Measurements from ENCODE around the gene FAM120A. TPM values are rescaled to one million over a fixed set of nuclear protein-coding genes. Genes with fewer than 3 reads are reported as not detected.

The FAM120A gene
- total and polyA plus RNA-seq, 2 of the 13 experiments (the other 11 are each of a cell fraction or from before 2014, with no cell fraction given), result 41.3 to 44.4 TPM

- peak; percentile 68 for ATAC-seq
- intact Hi-C loops (cut with micrococcal nuclease; ENCODE audit: unreplicated experiment), result no loop called here
- H3K36me3 ChIP-seq (replicated peaks in 1 of 2; ENCODE audit: control insufficient read depth in 1 of 2, insufficient read depth in 2 of 2, low read length in 2 of 2), result peaks cover 18 to 62% of the 10 kb centered on the region in 2 experiments
Measured at GRCh38 chr9:93480728-93481324, 29.3 kb downstream of the FAM120A start.

More at GRCh38 chr9:93480728-93481324, 29.3 kb downstream of the FAM120A start:
- ChIA-PET POLR2A (no interaction called here), CTCF (ENCODE audit: low intra/inter-chr PET ratio, low total read pairs) (no interaction called here)
- DNase-seq (ENCODE audit: low spot score) (no peak), FAIRE-seq (no peak)
- H3K4me3 ChIP-seq (replicated peaks in 1 of 3; ENCODE audit: insufficient read depth in 1 of 3, low read depth in 2 of 3, low read length in 3 of 3), result no peak overlapping the region
- no peak overlapping the region for H3K9ac ChIP-seq (ENCODE audit: insufficient read depth, low read depth, low read length)
- H3K4me2 ChIP-seq (ENCODE audit: low read depth, low read length), result no peak overlapping the region
- H2AFZ ChIP-seq (ENCODE audit: low read length), result no peak overlapping the region
- whole genome bisulfite sequencing (ENCODE audit: low lambda C conversion rate), result 98% methylated on average over 6 of the region's 7 CpGs
- no peaks in the 10 kb centered on the region; the same call in 1 of the 2 replicates for H4K20me1 ChIP-seq (ENCODE audit: insufficient read depth, low read length)
- no peaks in the 10 kb centered on the region for H3K9me3 ChIP-seq (ENCODE audit: low read length)
- in situ Hi-C loops (cut with HindIII; ENCODE audit: extremely low pct_ligation_motif_present, low pct_unique_long_range_greater_than_20kb), result no loop called here
- H3K4me1 ChIP-seq (ENCODE audit: insufficient read depth, low read length), result no peaks in the 10 kb centered on the region
- H3K27me3 ChIP-seq (ENCODE audit: control insufficient read depth in 1 of 2, insufficient read depth in 2 of 2, low read length in 2 of 2), result no peaks in the 10 kb centered on the region
- BruUV-seq (replicated peaks), result no TSS peak
- TF ChIP-seq ZNF407 (CRISPR knock-in tag; IDR thresholded peaks at IDR 0.05; ENCODE audit: not compliant biosample characterization) (no peak), AGO2 (optimal IDR thresholded peaks at IDR 0.05; ENCODE audit: low read depth, low read length) (peak; percentile 43), ZNF687 (CRISPR knock-in tag; IDR thresholded peaks at IDR 0.05) (peak; percentile 23; the same call in 1 of the 2 replicates)
- H3K27ac ChIP-seq (ENCODE audit: extremely low read length, insufficient read depth, low read length), result no peak overlapping the region
- H3K79me2 ChIP-seq (ENCODE audit: insufficient read depth, low read length), result peaks cover 47% of the 10 kb centered on the region

Measured in HepG2 (cell line).